CD4-positive, alpha-beta T cell treated with Interleukin-2 at 100 ng/mL for 4 hours (primary cell): ENCODE measurements around the gene NRP2.

Experiments used
- DNase-seq: peaks from one replicate; pipeline ENCODE4 v3.0.0-alpha.2; 2020; ENCODE audit warnings: low spot score

Gene NRP2

GRCh38 chr2:205733082-205733481 lies 50.8 kb downstream of the NRP2 start:
- DNase-seq, result no peak

- DNase-seq, result no peak
Observed at GRCh38 chr2:205733648-205734047, 51.3 kb downstream of the NRP2 start.

- DNase-seq, result no peak
Observed at GRCh38 chr2:205734436-205735037, 52.2 kb downstream of the NRP2 start.

GRCh38 chr2:205738117-205738968 lies 56.0 kb downstream of the NRP2 start:
- no peak for DNase-seq

- DNase-seq, result no peak
Observed at GRCh38 chr2:205739620-205740019, 57.3 kb downstream of the NRP2 start.

GRCh38 chr2:205740381-205740780 lies 58.1 kb downstream of the NRP2 start:
- no peak for DNase-seq

GRCh38 chr2:205741256-205741978 lies 59.1 kb downstream of the NRP2 start:
- DNase-seq, result no peak

GRCh38 chr2:205743137-205743536 lies 60.8 kb downstream of the NRP2 start:
- DNase-seq, result no peak

- no peak for DNase-seq
Observed at GRCh38 chr2:205744074-205744591, 61.8 kb downstream of the NRP2 start.

- no peak for DNase-seq
Observed at GRCh38 chr2:205745661-205746419, 63.5 kb downstream of the NRP2 start.

- DNase-seq, result no peak
Observed at GRCh38 chr2:205746420-205746785, 64.1 kb downstream of the NRP2 start.

GRCh38 chr2:205747829-205748386 lies 65.6 kb downstream of the NRP2 start:
- DNase-seq, result no peak

- DNase-seq, result no peak
Observed at GRCh38 chr2:205748639-205749038, 66.3 kb downstream of the NRP2 start.

GRCh38 chr2:205749078-205749477 lies 66.8 kb downstream of the NRP2 start:
- no peak for DNase-seq

GRCh38 chr2:205750797-205751196 lies 68.5 kb downstream of the NRP2 start:
- DNase-seq, result no peak

- DNase-seq, result no peak
Observed at GRCh38 chr2:205751569-205752031, 69.3 kb downstream of the NRP2 start.

GRCh38 chr2:205752296-205752820 lies 70.1 kb downstream of the NRP2 start:
- DNase-seq, result no peak

- no peak for DNase-seq
Observed at GRCh38 chr2:205752924-205753323, 70.6 kb downstream of the NRP2 start.

- DNase-seq, result no peak
Observed at GRCh38 chr2:205754285-205754923, 72.1 kb downstream of the NRP2 start.

- no peak for DNase-seq
Observed at GRCh38 chr2:205754924-205755321, 72.6 kb downstream of the NRP2 start.

GRCh38 chr2:205755923-205756322 lies 73.6 kb downstream of the NRP2 start:
- DNase-seq, result no peak
